PC-9 (cell line): ENCODE results near the gene NFAM1. TPM values are rescaled to one million over a fixed set of nuclear protein-coding genes. Genes with fewer than 3 reads are reported as not detected.

Experiments used
- BruUV-seq: library from RNA; stranded (reverse); fragments of 400-500 nt; replicated peaks from 2 replicates; lab custom pipeline; 2021; lab: Mats Ljungman, UMichigan
- CTCF ChIA-PET: fragments of 300-600 bp; sonication (Branson Sonifier 250); formaldehyde crosslinking; loops from one replicate; lab custom pipeline; 2022; ENCODE audit warnings: antibody characterized with exemption; lab: Charles Lee
- POLR2A ChIA-PET: fragments of 300-600 bp; sonication (Branson Sonifier 250); formaldehyde crosslinking; loops from one replicate; lab custom pipeline; 2022; ENCODE audit warnings: antibody characterized with exemption; ENCODE audit not compliant: unreplicated experiment; lab: Charles Lee
- DNase-seq, 2 experiments: peaks; one replicate each; pipeline versions ENCODE4 v3.0.0 to v3.0.0-alpha.2; 2015 to 2022; ENCODE audit warnings: mixed read lengths in 1 of 2
- H2AFZ ChIP-seq: fragments of 200-600 bp; sonication (generic); 2 replicates; pipeline ENCODE4 v1.8.1; 2017; ENCODE audit warnings: antibody characterized with exemption
- H3F3A ChIP-seq: fragments of 200-600 bp; sonication (generic); 2 replicates; pipeline ENCODE4 v1.8.1; 2017; ENCODE audit warnings: antibody characterized with exemption, mild to moderate bottlenecking, low read depth; ENCODE audit not compliant: insufficient read depth
- H3K27ac ChIP-seq: fragments of 200-600 bp; sonication (generic); 2 replicates; pipeline ENCODE4 v1.6.1; 2016; ENCODE audit warnings: mixed run types
- H3K27me3 ChIP-seq: fragments of 200-600 bp; sonication (generic); 2 replicates; pipeline ENCODE4 v1.6.1; 2016; ENCODE audit warnings: low read depth, mixed run types; ENCODE audit not compliant: insufficient read depth
- H3K36me3 ChIP-seq: fragments of 200-600 bp; sonication (generic); 2 replicates; pipeline ENCODE4 v1.6.1; 2016; ENCODE audit warnings: low read depth, mixed run types
- H3K4me1 ChIP-seq: fragments of 200-600 bp; sonication (generic); replicated peaks from 2 replicates; pipeline ENCODE4 v1.6.1; 2016; ENCODE audit warnings: mixed run types; ENCODE audit not compliant: insufficient read depth
- H3K4me2 ChIP-seq: fragments of 200-600 bp; sonication (generic); 2 replicates; pipeline ENCODE4 v1.6.1; 2017; ENCODE audit warnings: mixed run types
- H3K4me3 ChIP-seq: fragments of 200-600 bp; sonication (generic); 2 replicates; pipeline ENCODE4 v1.6.1; 2016; ENCODE audit warnings: mixed run types
- H3K79me2 ChIP-seq: fragments of 200-600 bp; sonication (generic); 2 replicates; pipeline ENCODE4 v1.6.1; 2017; ENCODE audit warnings: low read depth, mixed run types
- H3K9me2 ChIP-seq: fragments of 200-600 bp; sonication (generic); 2 replicates; pipeline ENCODE4 v1.8.1; 2017; ENCODE audit warnings: mild to moderate bottlenecking; ENCODE audit not compliant: insufficient read depth
- H3K9me3 ChIP-seq: fragments of 200-600 bp; sonication (generic); 2 replicates; pipeline ENCODE4 v1.8.1; 2016; ENCODE audit warnings: low read depth; ENCODE audit not compliant: insufficient read depth
- H4K20me1 ChIP-seq: fragments of 200-600 bp; sonication (generic); 2 replicates; pipeline ENCODE4 v1.8.1; 2017; ENCODE audit not compliant: insufficient read depth
- CTCF ChIP-seq: fragments of 200-600 bp; sonication (generic); conservative IDR thresholded peaks from 2 replicates; pipeline ENCODE4 v1.6.1; 2017; ENCODE audit warnings: mixed run types, antibody characterized with exemption, mild to moderate bottlenecking, moderate library complexity
- EZH2 ChIP-seq: fragments of 200-600 bp; sonication (generic); IDR thresholded peaks from 2 replicates; pipeline ENCODE4 v1.8.0; 2017; ENCODE audit warnings: antibody characterized with exemption, low read depth
- intact Hi-C: fragments of 100-400 bp; cut with micrococcal nuclease; formaldehyde crosslinking; loops from one replicate; pipeline ENCODE4 v1.10.0; 2022; ENCODE audit not compliant: unreplicated experiment
- total RNA-seq: library from RNA; stranded (reverse); gene quantifications from 2 replicates; pipeline ENCODE4 v1.2.3, GENCODE V29; 2021

The NFAM1 gene
- total RNA-seq, 1 experiment from 2014 or later, result not detected

- peaks cover 6% of the 10 kb centered on the region; the same call in 1 of the 2 replicates for H3F3A ChIP-seq
- no peaks in the 10 kb centered on the region for H3K9me3 ChIP-seq
- intact Hi-C loops, result no loop called here
- H3K36me3 ChIP-seq, result no peaks in the 10 kb centered on the region
- H3K4me3 ChIP-seq, result no peak overlapping the region
- no peaks in the 10 kb centered on the region for H3K4me1 ChIP-seq
- H3K9me2 ChIP-seq, result no peaks in the 10 kb centered on the region
- POLR2A ChIA-PET, result no interaction called here
- H3K4me2 ChIP-seq, result no peak overlapping the region; the same call in 1 of the 2 replicates
- TF ChIP-seq CTCF (no peak), EZH2 (no peak)
- peak in 1 of 2 experiments; percentile 23 for DNase-seq
- H3K27ac ChIP-seq, result no peak overlapping the region
- no peak overlapping the region for H2AFZ ChIP-seq
- H3K79me2 ChIP-seq, result no peaks in the 10 kb centered on the region
- H4K20me1 ChIP-seq, result no peaks in the 10 kb centered on the region
- no TSS peak for BruUV-seq
- no peaks in the 10 kb centered on the region for H3K27me3 ChIP-seq
- CTCF ChIA-PET, result no interaction called here
Observed at GRCh38 chr22:42343531-42344081, 88.6 kb downstream of the NFAM1 start.

- Histone ChIP-seq H3K4me1 (no peaks in the 10 kb centered on the region), H3K4me3 (peak overlapping the region; percentile 41; the same call in 1 of the 2 replicates), H4K20me1 (no peaks in the 10 kb centered on the region), H3K27me3 (no peaks in the 10 kb centered on the region), H3K27ac (no peak overlapping the region), H3K79me2 (no peaks in the 10 kb centered on the region), H3K4me2 (peak overlapping the region; percentile 51; the same call in 1 of the 2 replicates), H3K9me2 (no peaks in the 10 kb centered on the region), H3F3A (peaks cover 6% of the 10 kb centered on the region; the same call in 1 of the 2 replicates), H3K9me3 (no peaks in the 10 kb centered on the region), H3K36me3 (no peaks in the 10 kb centered on the region), H2AFZ (no peak overlapping the region)
- DNase-seq, result no peak
- ChIA-PET CTCF (no interaction called here), POLR2A (no interaction called here)
- BruUV-seq, result TSS peak; percentile 36
- intact Hi-C loops, result no loop called here
- no peak for TF ChIP-seq EZH2
- no peak for TF ChIP-seq CTCF
Observed at GRCh38 chr22:42343121-42343454, 89.1 kb downstream of the NFAM1 start.

DNA sequence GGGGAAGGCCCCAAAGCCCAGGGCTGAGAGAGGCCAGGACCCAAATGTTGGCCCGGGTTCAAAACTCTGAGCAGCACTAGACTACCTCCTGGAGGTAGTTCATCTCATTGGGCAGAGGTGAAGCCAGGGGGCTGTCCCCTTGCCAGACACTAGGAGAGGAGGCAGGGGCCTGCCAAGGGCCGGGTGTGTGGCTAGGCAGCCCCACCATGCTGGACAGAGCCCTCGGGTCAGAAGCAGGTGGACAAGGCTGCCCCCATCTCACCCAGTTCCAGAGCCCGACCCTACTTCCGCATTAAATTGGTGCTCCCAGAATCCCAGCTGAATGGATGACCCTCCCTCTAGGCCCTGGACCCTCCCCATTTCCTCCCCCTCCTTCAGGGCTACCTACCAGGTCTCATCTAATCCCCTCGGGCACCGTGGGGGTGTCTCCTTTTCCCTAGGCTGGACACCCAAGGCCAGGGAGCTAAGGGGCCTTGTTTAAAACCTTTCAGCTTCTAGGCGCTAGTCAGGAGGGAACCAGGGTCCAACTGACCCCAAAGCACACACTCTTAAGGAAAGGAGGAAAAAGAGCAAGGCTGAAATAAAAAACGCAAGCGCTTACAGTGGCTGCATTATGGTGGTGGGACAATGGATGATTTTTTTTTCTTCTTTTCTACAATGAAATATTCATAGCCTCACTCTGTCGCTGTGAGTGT lies 89.6 kb downstream of the NFAM1 start:
- Histone ChIP-seq H3K36me3 (no peaks in the 10 kb centered on the region), H3F3A (peaks cover 6% of the 10 kb centered on the region; the same call in 1 of the 2 replicates), H3K4me3 (peak overlapping the region; percentile 41; the same call in 1 of the 2 replicates), H3K9me3 (no peaks in the 10 kb centered on the region), H4K20me1 (no peaks in the 10 kb centered on the region), H3K27me3 (no peaks in the 10 kb centered on the region), H3K27ac (no peak overlapping the region), H2AFZ (no peak overlapping the region), H3K9me2 (no peaks in the 10 kb centered on the region), H3K4me2 (peak overlapping the region; percentile 51; the same call in 1 of the 2 replicates), H3K79me2 (no peaks in the 10 kb centered on the region), H3K4me1 (no peaks in the 10 kb centered on the region)
- CTCF ChIA-PET, result no interaction called here
- no peak for DNase-seq
- POLR2A ChIA-PET, result no interaction called here
- intact Hi-C loops, result no loop called here
- no peak for TF ChIP-seq EZH2
- TF ChIP-seq CTCF, result no peak
- no TSS peak for BruUV-seq
